ENCODE measurements around the gene CCDC187. TPM values are rescaled to one million over a fixed set of nuclear protein-coding genes. Genes with fewer than 3 reads are reported as not detected.

The CCDC187 gene
- total RNA-seq, 2 experiments from 2014 or later: not detected

GRCh38 chr9:136235171-136235570 is 68.7 kb downstream of the CCDC187 start:
- POLR2A ChIA-PET: interaction anchor here (0.6 kb wide), 1 partner anchor 280 kb away, joined by 3 read pairs; no protein-coding TSS in a partner anchor
- CTCF ChIA-PET: no interaction called here
- peaks cover 13% of the 10 kb centered on the region for H3K36me3 Mint-ChIP-seq (ENCODE audit: low read depth)
- no peaks in the 10 kb centered on the region for H3K27me3 Mint-ChIP-seq
- H3K9me3 Mint-ChIP-seq: no peaks in the 10 kb centered on the region
- peaks cover 35% of the 10 kb centered on the region for H3K4me1 Mint-ChIP-seq
- H3K4me3 Mint-ChIP-seq: no peak overlapping the region
- no peak overlapping the region for H3K27ac Mint-ChIP-seq
- DNase-seq: no peak

DNA sequence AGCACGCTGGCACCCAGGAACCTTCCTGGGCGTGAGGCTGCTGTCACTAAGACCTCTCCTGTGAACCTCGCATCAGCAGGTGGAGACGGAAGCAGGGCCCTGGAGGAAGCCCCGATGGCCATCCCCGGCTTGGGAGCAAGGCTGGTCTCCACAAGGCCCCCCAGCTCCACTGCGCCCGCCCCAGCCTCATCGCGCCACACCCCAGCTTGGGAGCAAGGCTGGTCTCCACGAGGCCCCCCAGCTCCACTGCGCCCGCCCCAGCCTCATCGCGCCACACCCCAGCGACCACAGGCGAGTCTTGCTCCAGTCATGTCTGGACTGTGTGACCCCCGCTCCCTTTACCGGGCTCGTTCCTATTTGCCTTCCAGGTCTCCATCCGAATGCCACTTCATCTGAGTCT is 69.3 kb downstream of the CCDC187 start:
- Mint-ChIP-seq H3K4me1 (peaks cover 36% of the 10 kb centered on the region), H3K36me3 (ENCODE audit: low read depth) (peaks cover 13% of the 10 kb centered on the region), H3K9me3 (no peaks in the 10 kb centered on the region), H3K27ac (no peak overlapping the region), H3K4me3 (no peak overlapping the region), H3K27me3 (no peaks in the 10 kb centered on the region)
- ChIA-PET CTCF (interaction anchor here (1.0 kb wide), 1 partner anchor 8 kb away, joined by 3 read pairs; no protein-coding TSS in a partner anchor), POLR2A (interaction anchor here (0.6 kb wide), 1 partner anchor 280 kb away, joined by 3 read pairs; no protein-coding TSS in a partner anchor)
- DNase-seq: no peak

- no peak for DNase-seq
- H3K4me3 Mint-ChIP-seq: no peak overlapping the region
- no peak overlapping the region for H3K27ac Mint-ChIP-seq
- ChIA-PET CTCF (interaction anchor here (1.0 kb wide), 1 partner anchor 8 kb away, joined by 3 read pairs; no protein-coding TSS in a partner anchor), POLR2A (no interaction called here)
- no peaks in the 10 kb centered on the region for H3K9me3 Mint-ChIP-seq
- no peaks in the 10 kb centered on the region for H3K27me3 Mint-ChIP-seq
- peaks cover 13% of the 10 kb centered on the region for H3K36me3 Mint-ChIP-seq (ENCODE audit: low read depth)
- peaks cover 36% of the 10 kb centered on the region for H3K4me1 Mint-ChIP-seq
Observed at GRCh38 chr9:136233868-136234267, 70.0 kb downstream of the CCDC187 start.

DNA sequence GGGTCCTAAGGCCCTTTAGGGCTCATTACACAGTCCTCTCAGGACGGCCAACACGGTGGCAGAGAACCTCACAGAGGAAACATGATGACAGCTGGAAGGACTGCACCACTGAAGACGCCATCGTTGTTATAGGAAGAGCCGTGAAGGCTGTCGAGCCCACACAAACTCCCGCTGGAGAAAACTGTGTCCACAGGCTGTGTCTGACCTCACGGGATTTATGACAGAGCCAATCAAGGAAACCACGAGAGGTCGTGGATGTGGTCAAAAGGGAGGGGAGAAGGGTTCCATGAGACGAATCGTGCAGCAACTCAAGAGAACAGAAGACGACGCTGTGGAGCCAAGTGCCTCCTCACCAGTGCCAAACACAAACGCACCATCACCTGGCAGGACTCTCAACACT is 70.5 kb downstream of the CCDC187 start:
- Mint-ChIP-seq H3K36me3 (ENCODE audit: low read depth) (peaks cover 13% of the 10 kb centered on the region), H3K27ac (no peak overlapping the region), H3K27me3 (no peaks in the 10 kb centered on the region), H3K9me3 (no peaks in the 10 kb centered on the region), H3K4me3 (no peak overlapping the region), H3K4me1 (peaks cover 38% of the 10 kb centered on the region)
- ChIA-PET CTCF (interaction anchor here (0.8 to 1.0 kb wide), 2 partner anchors 9 to 10 kb away, joined by 3 to 5 read pairs; no protein-coding TSS in a partner anchor), POLR2A (no interaction called here)
- no peak for DNase-seq

- no peak for DNase-seq
- ChIA-PET CTCF (interaction anchor here (0.8 kb wide), 1 partner anchor 10 kb away, joined by 5 read pairs; no protein-coding TSS in a partner anchor), POLR2A (no interaction called here)
- H3K27ac Mint-ChIP-seq: no peak overlapping the region
- peaks cover 13% of the 10 kb centered on the region for H3K36me3 Mint-ChIP-seq (ENCODE audit: low read depth)
- no peaks in the 10 kb centered on the region for H3K9me3 Mint-ChIP-seq
- peaks cover 39% of the 10 kb centered on the region for H3K4me1 Mint-ChIP-seq
- H3K27me3 Mint-ChIP-seq: no peaks in the 10 kb centered on the region
- H3K4me3 Mint-ChIP-seq: no peak overlapping the region
Observed at GRCh38 chr9:136232969-136233368, 70.9 kb downstream of the CCDC187 start.

GRCh38 chr9:136231478-136232297 is 72.2 kb downstream of the CCDC187 start:
- Mint-ChIP-seq H3K27me3 (no peaks in the 10 kb centered on the region), H3K4me3 (peak overlapping the region; percentile 54), H3K36me3 (ENCODE audit: low read depth) (peaks cover 13% of the 10 kb centered on the region), H3K4me1 (peaks cover 40% of the 10 kb centered on the region), H3K27ac (peak overlapping the region; percentile 78), H3K9me3 (no peaks in the 10 kb centered on the region)
- peak; percentile 47 for DNase-seq
- ChIA-PET CTCF (interaction anchor here (1.2 kb wide), 1 partner anchor 301 kb away, joined by 3 read pairs; no protein-coding TSS in a partner anchor), POLR2A (no interaction called here)

- ChIA-PET POLR2A (no interaction called here), CTCF (no interaction called here)
- no peak overlapping the region for H3K4me3 Mint-ChIP-seq
- H3K9me3 Mint-ChIP-seq: no peaks in the 10 kb centered on the region
- peaks cover 43% of the 10 kb centered on the region for H3K4me1 Mint-ChIP-seq
- H3K36me3 Mint-ChIP-seq (ENCODE audit: low read depth): peaks cover 13% of the 10 kb centered on the region
- no peaks in the 10 kb centered on the region for H3K27me3 Mint-ChIP-seq
- H3K27ac Mint-ChIP-seq: peak overlapping the region; percentile 16
- no peak for DNase-seq
Observed at GRCh38 chr9:136230773-136231172, 73.1 kb downstream of the CCDC187 start.

DNA sequence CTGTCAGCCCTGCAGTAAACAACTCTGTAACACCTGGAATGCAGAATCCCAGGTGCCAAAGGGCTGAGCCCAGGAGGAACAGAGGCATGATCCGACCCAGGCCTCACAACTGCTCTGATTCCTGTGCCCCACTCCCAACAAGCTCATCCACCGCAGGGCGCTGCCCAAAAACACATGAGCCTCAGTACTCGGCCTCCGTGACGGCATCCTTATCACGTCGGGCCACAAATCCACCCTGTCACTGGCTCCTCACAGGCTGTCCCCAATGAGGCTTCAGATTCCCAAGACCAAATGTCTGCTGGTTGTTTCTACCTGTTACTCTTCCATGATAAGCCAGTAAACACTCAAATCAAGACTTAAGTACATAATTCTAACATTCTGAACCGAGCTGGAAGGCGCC is 73.5 kb downstream of the CCDC187 start:
- no peak overlapping the region for H3K27ac Mint-ChIP-seq
- DNase-seq: no peak
- no peaks in the 10 kb centered on the region for H3K9me3 Mint-ChIP-seq
- no peaks in the 10 kb centered on the region for H3K27me3 Mint-ChIP-seq
- POLR2A ChIA-PET: no interaction called here
- H3K36me3 Mint-ChIP-seq (ENCODE audit: low read depth): peaks cover 13% of the 10 kb centered on the region
- H3K4me3 Mint-ChIP-seq: no peak overlapping the region
- peaks cover 46% of the 10 kb centered on the region for H3K4me1 Mint-ChIP-seq
- CTCF ChIA-PET: no interaction called here

DNA sequence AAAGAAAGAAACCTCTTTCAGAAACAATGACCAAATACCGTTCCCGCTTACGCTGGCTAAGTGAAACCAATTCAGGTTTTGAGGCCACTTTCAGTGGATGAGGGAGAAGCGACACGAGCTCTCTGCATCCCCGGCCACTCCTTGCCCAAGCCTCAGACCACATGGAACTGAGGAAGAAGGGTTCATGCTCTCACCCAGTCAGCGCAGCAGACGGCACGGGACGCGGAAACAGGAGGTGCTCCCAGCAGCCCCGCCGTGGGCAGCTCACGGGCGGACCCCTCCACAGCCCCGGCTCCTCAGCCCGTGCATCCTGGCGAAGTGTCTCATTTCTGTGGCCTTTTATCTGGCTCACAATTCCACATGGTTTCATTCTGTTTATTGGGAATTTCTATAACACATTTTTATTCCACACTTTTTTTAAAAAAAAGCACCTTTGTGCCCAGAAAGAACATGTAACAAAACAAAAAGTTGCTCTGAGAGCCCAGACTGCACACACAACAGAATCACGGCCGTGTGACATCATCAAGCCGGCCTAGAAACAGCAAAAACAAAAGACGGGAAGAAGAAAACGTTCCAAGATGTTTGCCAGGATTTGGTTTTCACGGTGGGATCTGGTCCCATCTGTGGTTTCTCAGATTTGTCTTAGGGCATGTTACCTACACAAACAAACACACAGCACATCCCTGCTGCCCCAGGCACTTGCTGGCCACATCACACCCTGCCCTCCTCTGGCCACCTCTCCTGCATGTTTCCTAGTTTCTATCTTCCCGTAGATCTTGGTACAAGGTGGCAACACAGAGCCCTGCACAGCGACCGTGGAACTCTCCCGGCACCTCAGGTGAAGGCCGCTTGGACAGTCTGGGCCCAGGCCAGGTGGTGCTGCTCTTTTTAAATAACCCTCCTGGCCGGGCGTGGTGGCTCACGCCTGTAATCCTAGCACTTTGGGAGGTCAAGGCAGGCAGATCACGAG is 74.5 kb downstream of the CCDC187 start:
- no peak for DNase-seq
- POLR2A ChIA-PET: no interaction called here
- Mint-ChIP-seq H3K4me1 (peaks cover 47% of the 10 kb centered on the region), H3K9me3 (no peaks in the 10 kb centered on the region), H3K4me3 (no peak overlapping the region), H3K27me3 (no peaks in the 10 kb centered on the region), H3K27ac (no peak overlapping the region), H3K36me3 (ENCODE audit: low read depth) (peaks cover 9% of the 10 kb centered on the region)
- CTCF ChIA-PET: interaction anchor here (1.6 kb wide), 1 partner anchor 38 kb away, joined by 4 read pairs; no protein-coding TSS in a partner anchor

DNA sequence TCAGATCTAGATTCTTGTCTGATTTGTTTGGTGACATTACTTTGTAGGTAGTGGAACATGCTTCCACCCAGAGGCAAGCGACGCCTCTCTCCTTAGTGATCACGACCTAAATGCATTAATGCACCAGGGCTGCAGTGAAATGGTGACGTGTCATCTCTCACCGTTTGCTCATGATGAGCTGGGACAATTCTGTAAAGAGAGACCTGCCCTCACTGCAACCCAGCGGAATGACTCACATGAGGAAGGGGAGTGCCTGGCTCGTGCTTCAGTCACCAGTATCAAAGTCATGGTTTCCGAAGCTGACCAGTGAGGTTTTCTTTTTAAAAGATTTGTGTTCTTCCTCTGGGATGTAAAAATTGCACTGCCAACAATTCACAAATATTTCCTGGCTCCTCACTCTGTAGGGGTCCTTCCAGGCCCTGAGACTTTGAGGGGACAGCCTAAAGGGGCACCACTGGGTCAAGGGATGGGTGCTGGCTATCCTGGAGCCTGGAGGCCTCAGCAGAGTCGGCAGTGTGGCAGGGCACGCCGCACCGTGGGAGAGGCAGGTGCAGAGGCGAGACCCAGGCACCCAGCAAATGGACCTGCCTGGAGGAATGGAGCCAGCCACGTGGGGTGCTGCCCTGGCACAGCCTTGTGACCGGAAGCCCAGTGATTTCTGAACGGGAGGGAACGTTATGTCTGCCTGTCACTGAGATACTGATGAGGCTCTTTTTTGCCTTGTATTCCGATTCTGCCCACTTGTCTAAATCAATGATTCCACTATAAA is 75.6 kb downstream of the CCDC187 start:
- Mint-ChIP-seq H3K4me3 (no peak overlapping the region), H3K36me3 (ENCODE audit: low read depth) (peaks cover 16% of the 10 kb centered on the region), H3K27ac (no peak overlapping the region), H3K27me3 (no peaks in the 10 kb centered on the region), H3K4me1 (peaks cover 42% of the 10 kb centered on the region), H3K9me3 (no peaks in the 10 kb centered on the region)
- ChIA-PET CTCF (interaction anchor here (1.6 kb wide), 1 partner anchor 39 kb away, joined by 4 read pairs; no protein-coding TSS in a partner anchor), POLR2A (no interaction called here)
- no peak for DNase-seq

- H3K4me1 Mint-ChIP-seq: peaks cover 33% of the 10 kb centered on the region
- no peak overlapping the region for H3K27ac Mint-ChIP-seq
- H3K9me3 Mint-ChIP-seq: no peaks in the 10 kb centered on the region
- POLR2A ChIA-PET: interaction anchor here (0.5 kb wide), 1 partner anchor 118 kb away, joined by 4 read pairs; no protein-coding TSS in a partner anchor
- peaks cover 21% of the 10 kb centered on the region for H3K36me3 Mint-ChIP-seq (ENCODE audit: low read depth)
- H3K27me3 Mint-ChIP-seq: no peaks in the 10 kb centered on the region
- CTCF ChIA-PET: no interaction called here
- no peak for DNase-seq
- no peak overlapping the region for H3K4me3 Mint-ChIP-seq
Observed at GRCh38 chr9:136226680-136227407, 77.0 kb downstream of the CCDC187 start.
